Measurements from ENCODE around the gene RNF144A.

Gene RNF144A

GRCh38 chr2:6909431-6910385, 7.5 kb upstream of the RNF144A start:
- DNase-seq: peak; percentile 77

- no peak for DNase-seq
These were observed 5.5 kb upstream of the RNF144A start for GRCh38 chr2:6911721-6912120.

DNA sequence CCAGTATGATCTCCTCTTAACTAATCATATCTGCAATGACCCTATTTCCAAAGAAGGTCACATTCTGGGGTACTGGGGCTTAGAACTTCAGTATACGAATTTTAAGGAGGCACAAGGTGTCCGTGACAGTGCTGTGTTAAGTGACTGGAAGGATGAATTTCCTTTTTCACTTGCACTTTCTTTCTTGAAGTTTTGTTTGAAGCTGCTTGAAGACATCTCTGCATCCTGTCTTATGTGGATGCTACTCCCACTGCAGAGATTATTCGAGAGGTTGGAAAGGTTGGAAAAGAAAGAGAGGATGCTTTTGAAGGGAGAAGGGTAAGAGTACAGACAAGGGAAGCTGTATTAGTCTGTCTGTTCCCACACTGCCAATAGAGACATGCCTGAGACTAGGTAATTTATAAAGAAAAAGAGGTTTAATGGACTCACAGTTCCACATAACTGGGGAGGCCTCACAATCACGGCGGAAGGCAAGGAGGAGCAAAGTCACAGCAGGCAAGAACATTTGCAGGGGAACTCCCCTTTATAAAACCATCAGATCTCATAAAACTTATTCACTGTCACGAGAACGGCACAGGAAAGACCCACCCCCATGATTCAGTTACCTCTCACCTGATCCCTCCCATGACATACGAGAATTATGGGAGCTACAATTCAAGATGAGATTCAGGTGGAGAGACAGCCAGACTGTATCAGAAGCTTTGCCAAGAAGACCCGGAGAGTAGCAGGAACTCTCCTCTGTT, 3.6 kb upstream of the RNF144A start:
- DNase-seq: peak; percentile 50

DNA sequence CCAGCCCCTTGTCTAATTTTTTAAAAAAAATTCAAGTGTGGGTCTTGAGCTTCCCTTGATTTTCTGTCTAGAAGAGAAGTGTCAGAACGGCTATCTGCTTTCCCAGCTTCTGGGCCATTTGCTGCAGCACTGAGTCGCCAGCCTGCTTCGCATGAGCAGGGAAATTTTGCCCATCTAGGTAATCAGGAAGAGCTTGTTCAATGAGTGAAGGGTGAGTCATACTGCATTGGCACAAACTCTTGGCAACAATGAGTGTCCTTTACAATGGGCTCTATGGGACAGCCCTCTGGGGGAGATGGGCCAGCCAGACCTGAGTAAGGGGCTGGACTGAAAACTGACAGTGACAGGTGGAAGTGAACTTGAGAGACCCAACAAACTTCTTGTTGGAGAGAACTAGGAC, 2.4 kb upstream of the RNF144A start:
- DNase-seq: no peak

- no peak for DNase-seq
These were observed 1.8 kb upstream of the RNF144A start for GRCh38 chr2:6915399-6915798.

- DNase-seq: no peak
These were observed 988 bp upstream of the RNF144A start for GRCh38 chr2:6916224-6916623.

GRCh38 chr2:6916736-6917070, 509 bp upstream of the RNF144A start:
- no peak for DNase-seq

DNA sequence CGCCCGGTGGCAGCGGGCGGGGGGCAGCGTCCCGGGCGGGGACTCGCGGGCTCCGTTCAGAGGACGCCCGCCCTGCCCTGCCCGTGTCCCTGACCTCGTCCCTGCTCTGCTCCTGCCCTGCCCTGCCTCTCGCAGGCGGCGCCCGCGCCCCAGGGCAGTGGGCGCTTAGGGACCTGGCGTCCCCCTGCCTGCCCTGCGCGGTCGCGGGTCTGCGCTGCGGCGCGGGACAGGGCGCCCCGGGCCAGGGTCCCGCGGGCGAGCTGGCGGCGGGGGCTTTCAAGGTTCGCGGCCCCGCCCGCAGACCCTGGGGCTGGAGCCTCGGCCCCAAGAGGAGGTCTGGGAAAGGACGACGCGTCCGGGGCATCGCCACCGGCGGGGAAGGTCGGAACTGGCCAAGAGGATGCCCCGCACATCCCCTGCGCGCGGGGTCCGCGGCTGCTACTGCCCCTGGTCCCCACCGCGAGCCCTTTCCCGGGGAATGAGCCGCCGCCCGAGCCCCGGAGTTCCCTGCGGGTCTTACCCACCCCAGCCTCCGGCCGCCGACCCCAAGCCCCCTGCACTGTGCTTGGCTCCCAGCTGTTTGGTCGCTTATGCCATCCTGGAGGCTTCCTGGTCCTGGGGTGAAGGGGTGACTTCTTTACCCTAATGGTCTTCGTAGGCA, 679 bp downstream of the RNF144A start:
- DNase-seq: no peak

- no peak for DNase-seq
These were observed 2.9 kb downstream of the RNF144A start for GRCh38 chr2:6919901-6920742.

GRCh38 chr2:6920743-6921064, 3.5 kb downstream of the RNF144A start:
- no peak for DNase-seq

DNA sequence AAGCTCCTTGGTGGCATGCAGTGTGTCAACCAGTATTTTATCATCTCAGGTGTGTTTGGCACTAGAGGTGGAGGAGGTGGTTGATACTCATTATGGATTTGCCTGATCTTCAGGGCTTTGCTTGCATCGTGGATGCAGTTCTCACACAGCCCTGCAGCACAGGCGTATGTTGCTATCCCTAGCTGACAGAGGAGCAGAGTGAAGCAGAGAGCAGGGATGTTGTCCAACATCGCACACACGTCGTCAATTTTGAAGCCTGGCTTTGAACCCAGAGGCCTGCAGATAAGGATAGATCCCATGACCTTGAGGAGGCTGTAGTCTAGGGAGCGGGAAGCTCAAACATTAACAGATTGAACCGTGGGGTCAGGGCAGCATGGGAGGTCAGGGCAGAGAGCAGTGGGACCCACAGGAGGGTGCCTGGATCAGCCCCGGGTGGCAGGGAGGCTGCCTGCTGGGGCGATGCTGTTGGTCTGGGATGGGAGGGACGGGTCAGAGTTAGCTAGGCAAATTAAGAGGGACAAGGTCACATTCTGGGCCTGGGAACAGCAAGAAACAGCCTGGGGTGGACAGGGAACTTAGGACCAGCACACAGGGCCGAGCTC, 4.2 kb downstream of the RNF144A start:
- DNase-seq: no peak

GRCh38 chr2:6922201-6922656, 5.0 kb downstream of the RNF144A start:
- no peak for DNase-seq

DNA sequence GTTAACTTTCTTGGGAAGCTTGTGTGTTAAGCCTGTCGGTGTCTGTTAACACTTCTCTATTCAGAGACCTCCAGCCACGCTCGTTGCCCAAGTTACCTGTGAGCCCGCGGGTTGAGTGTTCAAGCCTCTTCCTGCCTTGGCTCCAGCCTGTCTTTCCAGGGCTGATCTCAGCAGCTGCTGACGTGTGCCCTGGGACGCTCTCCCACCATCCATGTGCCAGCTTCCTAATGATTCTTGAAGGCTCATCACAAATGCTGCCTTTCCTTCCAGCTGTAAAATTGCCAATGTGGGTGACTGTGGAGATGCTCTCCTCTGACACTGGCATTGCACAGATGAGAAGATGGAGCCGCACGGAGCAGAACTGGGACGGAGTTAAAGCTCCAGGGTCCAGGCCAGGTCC, 6.1 kb downstream of the RNF144A start:
- DNase-seq: no peak

- no peak for DNase-seq
These were observed 7.1 kb downstream of the RNF144A start for GRCh38 chr2:6924101-6924923.

DNA sequence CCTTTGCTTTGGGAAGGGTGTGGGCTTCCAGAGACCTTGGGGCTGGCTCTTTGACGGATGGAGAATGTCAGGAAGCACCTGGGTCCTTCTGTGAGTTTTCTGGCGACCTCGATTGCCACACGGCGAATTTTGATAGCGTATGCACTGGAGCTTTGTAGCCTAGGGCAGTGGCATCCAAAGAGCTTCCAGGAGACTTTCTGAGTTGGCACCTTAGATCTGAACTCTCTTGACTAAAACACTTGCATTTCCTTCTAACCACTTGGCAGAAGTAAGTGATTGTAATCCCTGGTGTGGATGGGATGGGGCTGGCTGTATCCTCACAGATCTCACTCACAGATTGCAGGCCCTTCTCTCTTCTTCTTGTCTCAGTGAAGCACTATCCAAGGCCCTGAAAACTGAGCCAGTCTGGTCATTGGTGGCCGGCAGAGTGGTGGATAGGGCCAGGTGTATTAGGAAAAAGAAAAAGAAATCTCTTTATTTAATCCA, 7.8 kb downstream of the RNF144A start:
- no peak for DNase-seq

- no peak for DNase-seq
These were observed 9.0 kb downstream of the RNF144A start for GRCh38 chr2:6926071-6926732.

GRCh38 chr2:6927186-6927585, 10.0 kb downstream of the RNF144A start:
- DNase-seq: no peak

GRCh38 chr2:6927753-6928152, 10.5 kb downstream of the RNF144A start:
- no peak for DNase-seq

DNA sequence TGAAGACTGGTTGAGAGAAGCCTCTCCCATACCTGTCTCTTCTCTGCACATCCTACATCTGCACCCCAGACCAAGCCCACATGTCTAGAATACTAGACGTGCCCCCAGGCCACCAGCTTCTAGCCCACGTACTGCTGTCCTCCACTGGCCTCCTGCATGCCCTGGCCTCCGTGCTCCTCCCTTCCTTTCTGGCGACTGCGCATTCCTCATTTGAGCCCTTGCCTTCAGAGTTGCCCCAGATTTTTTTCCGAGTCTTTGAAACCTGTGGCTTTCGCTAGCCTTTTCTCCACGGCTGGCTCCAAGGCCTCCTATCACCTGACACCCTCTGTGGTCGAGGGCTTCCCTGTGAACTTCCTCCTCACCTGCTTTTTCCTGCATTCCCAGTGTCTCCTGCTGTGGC, 11.2 kb downstream of the RNF144A start:
- no peak for DNase-seq

DNA sequence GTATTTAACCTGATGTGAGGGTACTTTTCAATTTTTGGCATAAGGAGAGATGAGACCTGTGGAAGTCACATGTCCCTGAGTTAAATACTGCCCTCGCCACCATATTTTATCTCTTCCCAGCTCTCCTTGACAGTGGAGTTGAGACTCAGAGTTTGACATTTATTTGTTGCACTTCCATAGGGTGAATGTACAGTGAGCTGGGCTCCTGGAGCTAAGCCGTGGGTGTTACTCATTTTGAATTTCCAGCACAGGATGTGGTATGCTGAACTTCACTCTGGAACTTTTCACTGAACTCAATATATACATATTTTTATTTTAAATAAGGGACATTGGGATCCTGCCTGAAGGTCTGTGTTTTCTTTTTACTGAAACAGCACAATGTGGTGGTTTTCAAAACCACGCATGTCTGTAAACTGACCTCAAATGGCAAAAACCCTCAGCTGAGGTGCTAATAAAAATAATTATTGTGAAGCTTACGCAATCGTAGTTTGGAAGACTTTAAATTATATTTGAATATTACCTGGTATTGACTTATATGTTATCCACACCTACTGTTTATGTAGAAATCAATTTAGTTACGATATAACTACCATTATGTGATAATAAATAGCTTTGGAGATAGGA, 12.1 kb downstream of the RNF144A start:
- no peak for DNase-seq
